Right lobe of liver (tissue), 4 donors: ENCODE results near the gene EFNA5.

ENCODE experiments used
- POLR2A ChIP-seq: fragments of 450-650 bp; IDR thresholded peaks from one replicate; pipeline ENCODE4 v1.6.1; 2017; ENCODE audit warnings: antibody characterized with exemption, mild to moderate bottlenecking
- TF ChIP-seq, protein P1 (sequence below), 4 donors: fragments of 200-600 bp in 3 of 4; fragments of 450-650 bp in 1 of 4; IDR thresholded peaks; one replicate each; pipeline versions ENCODE4 v1.5.1 to v1.8.0; 2016 to 2022; ENCODE audit warnings: antibody characterized with exemption in 4 of 4, mild to moderate bottlenecking in 2 of 4
- donor health status: DM: no; HTN: no; CAD: no.
- donor health status: DM: no; HTN: no; CAD: no.
- donor health status: DM: no; HTN: yes; CAD: no.

DNA sequence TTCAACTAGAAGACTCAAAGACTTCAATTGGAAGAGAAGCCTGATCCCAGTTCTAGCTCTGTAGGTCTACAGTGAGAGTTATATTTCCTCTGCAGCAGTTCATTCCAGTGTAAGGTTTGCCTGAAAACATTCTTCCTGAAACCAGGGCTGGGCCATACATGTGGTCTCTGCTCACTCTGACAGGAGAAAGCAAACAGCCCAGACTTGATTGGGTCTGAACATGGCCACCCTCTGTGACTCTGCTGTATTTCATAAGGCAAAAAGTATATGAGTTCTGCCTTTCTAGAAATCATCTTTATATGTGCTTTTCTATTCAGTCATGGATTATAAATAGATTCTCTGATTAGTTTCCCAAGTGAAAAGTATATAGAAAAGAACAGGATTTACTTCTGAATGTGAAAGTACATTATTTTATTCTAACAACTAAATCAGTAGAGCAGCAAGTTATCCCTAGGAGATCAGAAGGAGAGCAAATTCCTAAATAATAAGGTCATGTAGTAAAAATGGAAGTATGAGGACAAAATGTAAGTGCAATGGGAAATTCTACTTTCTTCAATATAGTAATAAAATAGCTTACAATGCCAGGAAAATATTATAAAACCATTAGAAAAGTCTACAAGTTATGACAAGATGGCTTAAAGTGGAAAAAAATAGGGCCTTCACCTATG lies 144.3 kb downstream of the EFNA5 start:
- TF ChIP-seq, protein P1, sequence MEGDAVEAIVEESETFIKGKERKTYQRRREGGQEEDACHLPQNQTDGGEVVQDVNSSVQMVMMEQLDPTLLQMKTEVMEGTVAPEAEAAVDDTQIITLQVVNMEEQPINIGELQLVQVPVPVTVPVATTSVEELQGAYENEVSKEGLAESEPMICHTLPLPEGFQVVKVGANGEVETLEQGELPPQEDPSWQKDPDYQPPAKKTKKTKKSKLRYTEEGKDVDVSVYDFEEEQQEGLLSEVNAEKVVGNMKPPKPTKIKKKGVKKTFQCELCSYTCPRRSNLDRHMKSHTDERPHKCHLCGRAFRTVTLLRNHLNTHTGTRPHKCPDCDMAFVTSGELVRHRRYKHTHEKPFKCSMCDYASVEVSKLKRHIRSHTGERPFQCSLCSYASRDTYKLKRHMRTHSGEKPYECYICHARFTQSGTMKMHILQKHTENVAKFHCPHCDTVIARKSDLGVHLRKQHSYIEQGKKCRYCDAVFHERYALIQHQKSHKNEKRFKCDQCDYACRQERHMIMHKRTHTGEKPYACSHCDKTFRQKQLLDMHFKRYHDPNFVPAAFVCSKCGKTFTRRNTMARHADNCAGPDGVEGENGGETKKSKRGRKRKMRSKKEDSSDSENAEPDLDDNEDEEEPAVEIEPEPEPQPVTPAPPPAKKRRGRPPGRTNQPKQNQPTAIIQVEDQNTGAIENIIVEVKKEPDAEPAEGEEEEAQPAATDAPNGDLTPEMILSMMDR (IDR thresholded peaks at IDR 0.05) = no peak
- TF ChIP-seq POLR2A = no peak
